Amniotic epithelial cell (primary cell): Measurements from ENCODE around the gene IGSF3.
"Not testable (repeated sequence)": the region's sequence is repeated elsewhere in the genome, so short reads cannot be mapped to it uniquely, and the experiment has no call there.

Experiments
- DNase-seq: peaks from one replicate; pipeline ENCODE4 v3.0.0-alpha.2; 2010; ENCODE audit warnings: low read depth

Gene IGSF3

GRCh38 chr1:116661633-116662032 lies 5.9 kb downstream of the IGSF3 start:
- DNase-seq: no peak

DNA sequence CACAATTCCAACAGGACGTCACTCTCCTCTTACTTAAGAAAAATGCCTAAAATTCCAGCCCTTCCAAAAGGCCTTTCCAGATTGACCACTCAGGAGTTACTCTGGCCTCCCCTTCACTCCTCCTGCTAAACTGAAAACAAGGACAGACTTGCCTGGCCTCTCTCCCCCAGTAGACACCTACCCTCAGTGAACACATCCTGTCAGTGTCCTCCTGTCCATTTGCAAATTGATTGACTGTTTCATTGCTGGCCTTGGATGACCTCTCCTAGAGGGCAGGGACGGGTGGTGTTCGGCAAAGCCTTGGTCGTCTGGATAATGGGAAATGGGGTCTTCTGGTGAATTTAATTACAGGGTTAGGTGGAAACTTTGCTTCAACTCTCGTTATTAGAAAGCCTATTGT lies 8.9 kb downstream of the IGSF3 start:
- not testable (repeated sequence) for DNase-seq

GRCh38 chr1:116657836-116658235 lies 9.7 kb downstream of the IGSF3 start:
- DNase-seq: not testable (repeated sequence)

DNA sequence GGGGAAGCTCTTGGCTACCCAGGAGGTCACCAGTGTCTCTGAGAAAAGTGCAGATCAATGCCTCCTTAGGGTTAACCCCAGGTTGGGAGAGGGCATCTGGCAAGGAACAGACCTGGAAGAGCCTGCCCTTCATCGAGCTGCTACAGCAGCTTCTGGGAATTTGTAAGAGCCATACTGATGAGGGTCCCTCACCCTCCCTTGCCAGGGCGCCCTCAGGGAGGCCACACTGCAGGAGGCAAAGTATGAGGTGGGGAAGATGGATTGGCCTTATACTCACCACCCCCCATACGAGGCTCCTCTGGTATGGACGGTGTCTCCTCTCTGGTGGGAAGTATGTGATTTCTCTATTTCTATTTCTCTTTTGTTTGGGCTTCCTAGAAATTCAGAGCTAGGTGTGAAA lies 13.2 kb downstream of the IGSF3 start:
- no peak for DNase-seq

DNA sequence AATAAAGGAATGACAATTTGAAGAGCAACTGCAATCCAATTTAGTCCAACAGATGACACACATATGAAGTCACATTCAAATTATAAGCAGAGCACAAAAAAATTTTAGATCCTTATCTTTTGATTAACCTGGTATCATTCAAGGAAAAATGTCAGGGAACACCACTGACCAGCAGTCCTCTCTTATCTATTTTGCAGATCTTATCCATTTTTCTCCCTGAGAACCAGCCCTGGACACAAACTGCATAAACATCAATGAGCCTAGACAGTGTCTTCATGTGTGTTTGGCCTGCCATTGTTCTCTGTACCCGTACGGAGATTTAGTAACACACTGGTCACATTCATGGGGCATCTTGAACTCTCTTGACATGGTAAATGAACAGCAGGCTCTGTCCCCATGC lies 14.9 kb downstream of the IGSF3 start:
- not testable (repeated sequence) for DNase-seq

- not testable (repeated sequence) for DNase-seq
Observed at GRCh38 chr1:116650781-116651180, 16.8 kb downstream of the IGSF3 start.

- DNase-seq: not testable (repeated sequence)
Observed at GRCh38 chr1:116649041-116649440, 18.5 kb downstream of the IGSF3 start.

GRCh38 chr1:116648325-116648724 lies 19.2 kb downstream of the IGSF3 start:
- DNase-seq: peak; percentile 35

DNA sequence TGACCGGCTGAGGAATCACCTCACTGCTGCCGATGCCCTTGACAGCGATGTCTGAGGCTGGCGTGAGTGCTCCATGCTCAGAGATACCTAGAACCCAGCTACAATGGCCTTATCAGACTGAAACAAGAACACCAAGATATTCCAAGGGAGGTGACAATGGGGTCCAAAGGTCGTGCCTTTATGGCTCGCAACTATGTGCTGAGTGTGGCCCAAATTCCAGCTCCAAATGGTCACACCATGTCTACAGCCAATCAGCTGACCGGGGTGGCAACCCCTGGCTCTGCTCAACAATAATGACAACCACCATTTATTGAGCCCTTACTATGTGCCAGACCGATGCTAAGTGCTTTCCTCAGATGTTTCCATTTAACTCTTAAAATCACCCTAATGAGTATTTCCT lies 20.3 kb downstream of the IGSF3 start:
- not testable (repeated sequence) for DNase-seq

DNA sequence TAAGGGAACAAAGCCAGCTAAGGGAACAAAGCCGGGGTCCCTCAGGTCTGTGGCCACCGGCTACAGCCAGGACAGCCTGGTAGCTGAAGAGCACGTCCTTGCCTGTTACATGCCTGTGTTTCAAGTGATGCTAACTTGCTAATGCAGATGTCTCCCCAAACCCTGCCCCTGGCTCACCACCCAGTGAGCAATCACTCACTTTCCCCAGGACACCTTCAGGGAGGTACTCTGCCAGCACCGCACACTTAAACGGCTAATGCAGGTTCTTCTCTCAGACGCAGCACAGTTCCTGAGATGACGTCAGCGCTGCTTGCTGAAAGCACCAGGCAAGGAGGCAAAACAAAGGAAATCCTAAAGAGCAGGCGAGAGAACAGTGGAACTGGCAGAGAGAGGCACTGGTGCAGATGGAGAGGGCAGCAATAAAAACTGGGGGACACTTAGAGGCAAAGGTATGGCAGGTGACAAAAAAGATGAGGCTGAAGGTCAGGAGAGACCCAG lies 20.8 kb downstream of the IGSF3 start:
- DNase-seq: not testable (repeated sequence)

DNA sequence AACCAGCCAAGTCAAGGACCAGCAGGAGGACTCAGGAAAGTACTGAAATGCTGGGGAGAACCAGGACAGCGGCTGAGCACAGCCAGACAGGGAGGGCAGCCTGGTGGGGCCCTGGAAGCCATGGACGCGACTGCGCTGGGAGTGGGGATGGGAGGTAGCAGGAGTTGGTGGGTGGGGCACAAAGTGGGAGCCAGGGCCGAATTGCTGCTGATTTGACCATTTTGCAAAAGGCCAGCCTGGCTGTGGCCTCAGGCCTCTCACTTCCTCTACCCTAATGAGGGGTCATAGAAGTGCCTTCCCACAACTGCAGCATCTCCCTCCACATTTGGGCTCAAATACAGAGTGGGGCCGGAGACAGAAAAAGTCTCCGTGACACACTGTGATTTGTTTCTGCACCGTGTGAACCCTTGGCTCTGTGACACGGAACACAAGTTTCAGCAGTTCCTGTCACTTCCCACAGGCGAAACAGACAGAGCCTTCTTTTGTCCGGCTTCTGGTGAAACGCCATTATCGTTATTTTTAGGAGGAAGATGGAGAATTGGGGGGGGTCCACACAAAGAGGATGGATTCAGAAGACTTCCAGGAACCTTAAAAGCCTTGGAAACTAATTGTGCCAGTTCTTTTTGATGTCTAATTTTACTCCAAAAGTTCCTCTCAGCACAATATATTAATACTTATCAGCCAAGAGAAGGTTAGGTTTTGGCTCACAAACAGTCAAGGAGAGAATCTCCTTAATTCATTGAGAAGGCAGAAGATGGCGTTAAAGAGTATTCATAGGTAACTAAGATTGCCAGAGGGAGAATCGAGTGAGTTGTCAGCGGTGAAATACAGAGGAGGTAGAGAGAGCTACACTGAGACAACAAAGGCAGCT lies 21.5 kb downstream of the IGSF3 start:
- not testable (repeated sequence) for DNase-seq

- DNase-seq: not testable (repeated sequence)
Observed at GRCh38 chr1:116644993-116645392, 22.5 kb downstream of the IGSF3 start.

DNA sequence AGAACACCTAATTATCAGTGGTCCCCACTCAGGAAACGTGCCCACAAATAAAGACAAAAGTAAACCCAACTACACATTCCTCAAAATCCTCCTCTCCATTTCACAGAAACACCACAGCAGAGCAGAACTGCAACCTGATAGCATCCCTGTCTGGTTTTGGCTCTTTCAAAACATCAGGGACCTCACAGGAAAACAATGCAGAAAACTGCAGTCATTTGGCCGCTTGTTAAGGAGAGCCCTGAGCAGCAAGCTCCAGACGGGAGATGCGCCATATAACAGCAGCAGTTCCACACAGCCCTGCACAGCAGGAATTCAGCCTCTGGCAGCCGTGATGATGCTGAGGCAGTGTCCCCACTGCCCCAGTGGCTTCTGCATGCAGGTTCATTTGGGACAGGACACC lies 23.4 kb downstream of the IGSF3 start:
- DNase-seq: not testable (repeated sequence)

GRCh38 chr1:116643281-116643751 lies 24.2 kb downstream of the IGSF3 start:
- not testable (repeated sequence) for DNase-seq

DNA sequence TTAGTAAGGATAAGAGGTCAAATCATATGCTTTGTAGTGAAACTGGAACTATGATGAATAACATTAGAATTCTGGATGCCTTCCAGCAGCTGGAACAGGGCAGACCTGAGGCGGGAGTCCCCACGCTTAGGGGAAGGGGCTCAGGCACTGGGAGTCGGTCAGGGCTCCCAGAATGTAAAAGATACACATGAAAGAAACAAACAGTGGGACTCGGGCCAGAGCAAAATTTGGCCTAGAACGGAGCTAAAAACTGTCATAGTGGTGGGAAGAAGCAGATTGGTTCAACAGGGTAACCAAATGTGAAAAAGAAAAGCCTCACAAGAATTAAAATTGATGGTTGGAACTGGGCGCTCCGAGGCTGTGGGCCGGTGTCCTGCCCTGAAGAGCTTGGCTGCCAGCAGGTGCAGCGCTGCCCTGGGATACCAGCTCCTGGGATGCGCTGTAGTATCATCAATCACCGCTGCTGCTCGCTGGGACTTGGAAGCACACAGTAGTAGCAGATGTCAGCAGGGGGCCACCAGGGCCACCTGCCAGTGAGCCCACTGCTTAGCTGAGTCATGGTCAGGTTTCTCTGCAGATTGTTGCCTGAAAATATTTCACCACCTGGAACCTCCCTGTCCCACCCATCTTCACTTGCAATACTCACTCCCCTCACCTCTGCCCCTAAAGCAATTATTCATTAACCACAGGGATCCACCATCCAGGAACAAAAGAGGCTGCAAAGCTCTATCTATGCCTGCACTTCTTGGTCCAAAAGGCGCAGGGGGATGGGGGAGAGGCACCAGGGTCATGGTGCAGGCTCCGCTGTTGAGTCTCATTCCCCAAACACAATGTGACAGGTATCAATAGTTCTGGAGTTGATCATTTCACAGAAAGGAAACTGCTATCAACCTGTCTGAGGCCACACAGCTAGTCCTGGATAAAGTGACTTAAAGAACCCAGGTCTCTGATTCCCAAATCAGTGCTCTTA lies 24.9 kb downstream of the IGSF3 start:
- not testable (repeated sequence) for DNase-seq

DNA sequence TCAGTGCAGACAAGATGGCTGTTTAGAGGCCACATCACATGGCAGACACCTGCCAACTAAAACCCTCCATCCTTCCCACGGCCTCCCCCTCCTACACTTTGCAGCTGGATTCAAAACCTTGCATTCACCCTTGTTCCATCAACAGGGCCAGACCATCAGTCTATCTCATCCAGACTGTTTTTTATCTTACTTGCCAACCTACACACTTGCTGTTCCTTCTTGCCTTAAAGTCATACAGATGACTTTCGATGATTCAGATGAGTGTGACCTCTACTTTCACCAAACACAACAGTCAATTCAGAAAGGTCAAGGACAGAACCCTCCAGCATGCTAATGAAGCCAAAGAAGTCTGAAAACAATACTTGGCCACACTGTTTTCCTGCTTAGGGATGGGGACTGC lies 29.9 kb downstream of the IGSF3 start:
- DNase-seq: not testable (repeated sequence)

DNA sequence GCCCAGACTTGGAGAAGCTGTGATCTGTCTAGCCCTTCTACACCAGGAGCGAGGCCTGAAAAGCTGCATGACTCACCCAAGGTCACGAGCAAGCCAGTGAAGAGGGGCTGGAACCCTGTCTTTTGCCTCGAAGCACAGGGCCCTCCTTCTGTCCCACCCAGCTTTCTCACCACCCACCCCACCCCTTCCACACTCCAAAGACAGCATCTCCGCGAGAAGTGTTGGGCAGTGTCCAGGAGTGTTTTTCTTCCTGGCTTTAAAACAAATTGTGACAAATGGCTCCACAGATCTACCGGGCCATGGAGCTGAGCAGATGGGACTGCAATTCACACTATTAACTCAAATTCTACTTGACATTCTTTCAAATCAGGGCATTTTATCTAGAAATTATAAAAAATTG lies 30.9 kb downstream of the IGSF3 start:
- not testable (repeated sequence) for DNase-seq

- DNase-seq: not testable (repeated sequence)
Observed at GRCh38 chr1:116634386-116634785, 33.1 kb downstream of the IGSF3 start.

DNA sequence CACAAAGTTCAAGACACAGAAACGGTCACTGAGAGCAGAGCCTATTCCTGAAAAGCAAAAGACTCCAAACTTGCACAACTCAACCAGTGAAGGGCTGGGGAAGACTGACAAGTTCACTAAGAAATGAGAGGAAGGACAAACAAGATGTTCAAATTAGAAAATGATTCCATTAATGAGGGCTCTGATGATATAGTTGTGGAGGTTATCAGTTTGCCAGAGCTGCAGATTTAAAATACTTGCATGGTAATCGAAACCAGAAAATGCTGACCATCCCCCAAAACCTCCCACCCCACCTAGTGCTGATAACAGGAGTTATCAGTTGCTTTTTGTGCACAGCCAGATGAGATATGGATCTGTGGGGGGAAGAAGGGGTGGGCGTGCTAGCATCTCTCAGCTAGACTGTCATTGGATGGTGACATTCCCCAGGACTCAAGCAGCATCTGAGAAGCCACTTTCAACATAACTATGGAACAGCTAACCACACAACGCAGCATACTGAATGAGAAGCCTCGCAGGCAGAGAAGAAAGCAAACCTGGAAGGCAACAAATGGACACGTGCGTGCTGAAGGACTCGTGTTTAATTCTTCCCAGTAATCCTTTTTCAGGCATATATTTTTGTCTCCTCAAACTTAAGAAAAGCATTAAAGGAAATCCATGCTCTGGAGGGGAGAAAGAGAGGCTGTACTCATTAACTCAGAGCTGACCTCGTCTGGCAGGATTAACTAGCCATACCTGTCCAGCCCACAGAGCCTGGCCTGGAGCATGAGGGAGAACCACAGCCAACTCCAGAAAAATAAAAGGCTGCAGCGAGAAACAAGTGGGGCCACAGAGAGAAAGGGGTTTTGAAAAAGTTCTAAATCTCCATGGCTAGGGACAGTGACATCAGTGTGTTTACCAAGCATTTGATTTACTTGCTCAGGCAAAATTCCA lies 35.3 kb downstream of the IGSF3 start:
- DNase-seq: not testable (repeated sequence)

- DNase-seq: not testable (repeated sequence)
Observed at GRCh38 chr1:116631554-116631953, 36.0 kb downstream of the IGSF3 start.

- not testable (repeated sequence) for DNase-seq
Observed at GRCh38 chr1:116630057-116630456, 37.5 kb downstream of the IGSF3 start.
